ENCODE results near the gene NFATC1. TPM values are rescaled to one million over a fixed set of nuclear protein-coding genes. Genes with fewer than 3 reads are reported as not detected.

The NFATC1 gene
- total and polyA plus RNA-seq, 4 donors, result 4.6 to 8.0 (median 6.8) TPM

DNA sequence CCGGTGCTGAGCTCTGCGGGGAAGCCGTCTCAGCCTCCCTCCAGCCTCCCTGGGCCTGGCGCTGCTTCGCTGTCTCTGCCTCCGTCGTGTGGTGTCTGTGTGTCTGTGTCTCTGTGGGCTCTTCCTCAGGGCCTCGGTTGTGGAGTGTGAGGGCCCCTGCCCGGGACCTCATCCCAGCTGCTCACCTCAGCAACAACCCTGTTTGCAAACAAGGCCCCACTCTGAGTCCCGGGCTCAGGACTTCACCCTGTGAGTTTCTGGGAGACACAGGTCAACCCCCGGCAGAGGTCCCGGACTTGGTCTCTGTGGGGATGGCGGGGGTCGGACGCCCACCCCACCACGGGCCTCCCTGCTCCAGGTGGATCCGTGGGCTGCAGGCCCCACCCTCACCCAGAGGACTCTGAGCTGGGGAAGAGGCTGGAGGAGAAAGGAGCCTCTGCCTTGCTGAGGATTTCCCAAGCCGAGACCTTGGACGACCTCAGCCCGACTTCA lies 156.5 kb downstream of the NFATC1 start:
- Histone ChIP-seq H3K4me1 (ENCODE audit: control insufficient read depth, insufficient read depth, low read length) (peaks cover 27% of the 10 kb centered on the region), H3K36me3 (ENCODE audit: control insufficient read depth, insufficient read depth, low read length) (peaks cover 3% of the 10 kb centered on the region), H3K9me3 (ENCODE audit: control insufficient read depth, insufficient read depth, low read length) (no peaks in the 10 kb centered on the region), H3K27ac (ENCODE audit: low read depth, low read length) (no peak overlapping the region), H3K27me3 (ENCODE audit: control insufficient read depth, insufficient read depth, low read length) (no peaks in the 10 kb centered on the region), H3K4me3 (ENCODE audit: low read depth, low read length) (no peak overlapping the region)
- no peak for DNase-seq (ENCODE audit: low read depth in 4 of 6, low spot score in 6 of 6)
- 85% methylated on average over 5 of the region's 20 CpGs for WGBS (ENCODE audit: insufficient coverage)

DNA sequence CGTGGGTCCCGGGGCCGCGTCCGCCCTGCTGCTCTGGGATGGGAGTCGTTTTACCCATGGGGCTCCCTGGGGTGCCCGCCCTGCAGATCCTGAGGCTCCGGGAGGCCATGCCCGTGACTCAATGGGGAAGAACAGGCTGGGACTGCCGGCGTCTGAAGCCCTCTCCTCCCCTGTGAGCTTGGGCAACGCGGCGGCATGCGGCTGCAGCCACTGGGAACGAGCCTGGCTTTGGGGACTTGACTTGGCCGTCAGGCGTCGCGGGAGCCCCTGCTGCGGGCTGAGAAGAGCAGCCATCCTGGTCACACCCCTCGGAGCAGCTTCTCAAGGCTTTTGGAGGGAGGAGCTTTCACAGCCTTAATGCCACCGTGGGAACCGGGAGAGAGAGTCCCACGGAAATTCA lies 157.0 kb downstream of the NFATC1 start:
- Histone ChIP-seq H3K27ac (ENCODE audit: low read depth, low read length) (no peak overlapping the region), H3K27me3 (ENCODE audit: control insufficient read depth, insufficient read depth, low read length) (no peaks in the 10 kb centered on the region), H3K9me3 (ENCODE audit: control insufficient read depth, insufficient read depth, low read length) (no peaks in the 10 kb centered on the region), H3K4me3 (ENCODE audit: low read depth, low read length) (no peak overlapping the region), H3K4me1 (ENCODE audit: control insufficient read depth, insufficient read depth, low read length) (peaks cover 22% of the 10 kb centered on the region), H3K36me3 (ENCODE audit: control insufficient read depth, insufficient read depth, low read length) (peaks cover 3% of the 10 kb centered on the region)
- no peak for DNase-seq (ENCODE audit: low read depth in 4 of 6, low spot score in 6 of 6)
- WGBS (ENCODE audit: insufficient coverage), result 82% methylated on average over 24 of the region's 25 CpGs

GRCh38 chr18:79553154-79553553 lies 157.4 kb downstream of the NFATC1 start:
- Histone ChIP-seq H3K4me1 (ENCODE audit: control insufficient read depth, insufficient read depth, low read length) (peaks cover 17% of the 10 kb centered on the region), H3K27me3 (ENCODE audit: control insufficient read depth, insufficient read depth, low read length) (no peaks in the 10 kb centered on the region), H3K36me3 (ENCODE audit: control insufficient read depth, insufficient read depth, low read length) (no peaks in the 10 kb centered on the region), H3K27ac (ENCODE audit: low read depth, low read length) (no peak overlapping the region), H3K9me3 (ENCODE audit: control insufficient read depth, insufficient read depth, low read length) (no peaks in the 10 kb centered on the region), H3K4me3 (ENCODE audit: low read depth, low read length) (no peak overlapping the region)
- DNase-seq (ENCODE audit: low read depth in 4 of 6, low spot score in 6 of 6), result no peak
- WGBS (ENCODE audit: insufficient coverage), result 95% methylated on average over 24 of the region's 24 CpGs

- no peak overlapping the region for H3K4me3 ChIP-seq (ENCODE audit: low read depth, low read length)
- 93% methylated on average over 25 of the region's 25 CpGs for WGBS (ENCODE audit: insufficient coverage)
- H3K9me3 ChIP-seq (ENCODE audit: control insufficient read depth, insufficient read depth, low read length), result no peaks in the 10 kb centered on the region
- H3K4me1 ChIP-seq (ENCODE audit: control insufficient read depth, insufficient read depth, low read length), result peaks cover 12% of the 10 kb centered on the region
- H3K36me3 ChIP-seq (ENCODE audit: control insufficient read depth, insufficient read depth, low read length), result no peaks in the 10 kb centered on the region
- no peak for DNase-seq (ENCODE audit: low read depth in 4 of 6, low spot score in 6 of 6)
- H3K27me3 ChIP-seq (ENCODE audit: control insufficient read depth, insufficient read depth, low read length), result no peaks in the 10 kb centered on the region
- H3K27ac ChIP-seq (ENCODE audit: low read depth, low read length), result no peak overlapping the region
Observed at GRCh38 chr18:79553696-79554095, 158.0 kb downstream of the NFATC1 start.

- DNase-seq (ENCODE audit: low read depth in 4 of 6, low spot score in 6 of 6), result no peak
- Histone ChIP-seq H3K4me3 (ENCODE audit: low read depth, low read length) (no peak overlapping the region), H3K4me1 (ENCODE audit: control insufficient read depth, insufficient read depth, low read length) (peaks cover 6% of the 10 kb centered on the region), H3K36me3 (ENCODE audit: control insufficient read depth, insufficient read depth, low read length) (no peaks in the 10 kb centered on the region), H3K9me3 (ENCODE audit: control insufficient read depth, insufficient read depth, low read length) (no peaks in the 10 kb centered on the region), H3K27me3 (ENCODE audit: control insufficient read depth, insufficient read depth, low read length) (no peaks in the 10 kb centered on the region), H3K27ac (ENCODE audit: low read depth, low read length) (no peak overlapping the region)
- WGBS (ENCODE audit: insufficient coverage), result 96% methylated on average over 13 of the region's 13 CpGs
Observed at GRCh38 chr18:79554321-79554720, 158.6 kb downstream of the NFATC1 start.

- no peak overlapping the region for H3K4me3 ChIP-seq (ENCODE audit: low read depth, low read length)
- no peaks in the 10 kb centered on the region for H3K36me3 ChIP-seq (ENCODE audit: control insufficient read depth, insufficient read depth, low read length)
- H3K9me3 ChIP-seq (ENCODE audit: control insufficient read depth, insufficient read depth, low read length), result no peaks in the 10 kb centered on the region
- no peak for DNase-seq (ENCODE audit: low read depth in 4 of 6, low spot score in 6 of 6)
- H3K27ac ChIP-seq (ENCODE audit: low read depth, low read length), result no peak overlapping the region
- peaks cover 6% of the 10 kb centered on the region for H3K4me1 ChIP-seq (ENCODE audit: control insufficient read depth, insufficient read depth, low read length)
- no peaks in the 10 kb centered on the region for H3K27me3 ChIP-seq (ENCODE audit: control insufficient read depth, insufficient read depth, low read length)
- WGBS (ENCODE audit: insufficient coverage), result 79% methylated on average over 20 of the region's 30 CpGs
Observed at GRCh38 chr18:79554945-79555645, 159.4 kb downstream of the NFATC1 start.

DNA sequence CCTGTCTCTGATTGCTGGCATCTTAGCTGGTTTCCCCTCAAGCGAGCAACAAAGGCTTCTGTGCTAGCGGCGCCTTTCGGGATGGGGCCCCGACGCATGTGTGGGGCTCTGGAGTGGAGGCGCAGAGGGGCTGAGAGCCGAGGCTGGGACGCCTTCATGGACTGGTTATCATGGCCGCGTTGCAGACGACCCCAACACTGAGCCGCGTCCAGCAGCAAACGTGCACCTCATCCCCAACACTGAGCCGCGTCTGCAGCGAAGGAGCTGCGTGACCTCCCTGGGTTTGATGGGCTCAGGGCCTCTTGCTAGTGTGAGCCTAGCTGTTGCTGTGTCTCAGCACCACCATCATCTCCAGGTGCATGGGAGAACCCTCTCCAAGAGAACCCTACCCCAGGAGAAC lies 160.2 kb downstream of the NFATC1 start:
- no peak for DNase-seq (ENCODE audit: low read depth in 4 of 6, low spot score in 6 of 6)
- WGBS (ENCODE audit: insufficient coverage), result 91% methylated on average over 19 of the region's 19 CpGs
- Histone ChIP-seq H3K4me3 (ENCODE audit: low read depth, low read length) (no peak overlapping the region), H3K27ac (ENCODE audit: low read depth, low read length) (no peak overlapping the region), H3K36me3 (ENCODE audit: control insufficient read depth, insufficient read depth, low read length) (no peaks in the 10 kb centered on the region), H3K9me3 (ENCODE audit: control insufficient read depth, insufficient read depth, low read length) (no peaks in the 10 kb centered on the region), H3K27me3 (ENCODE audit: control insufficient read depth, insufficient read depth, low read length) (no peaks in the 10 kb centered on the region), H3K4me1 (ENCODE audit: control insufficient read depth, insufficient read depth, low read length) (peaks cover 6% of the 10 kb centered on the region)

DNA sequence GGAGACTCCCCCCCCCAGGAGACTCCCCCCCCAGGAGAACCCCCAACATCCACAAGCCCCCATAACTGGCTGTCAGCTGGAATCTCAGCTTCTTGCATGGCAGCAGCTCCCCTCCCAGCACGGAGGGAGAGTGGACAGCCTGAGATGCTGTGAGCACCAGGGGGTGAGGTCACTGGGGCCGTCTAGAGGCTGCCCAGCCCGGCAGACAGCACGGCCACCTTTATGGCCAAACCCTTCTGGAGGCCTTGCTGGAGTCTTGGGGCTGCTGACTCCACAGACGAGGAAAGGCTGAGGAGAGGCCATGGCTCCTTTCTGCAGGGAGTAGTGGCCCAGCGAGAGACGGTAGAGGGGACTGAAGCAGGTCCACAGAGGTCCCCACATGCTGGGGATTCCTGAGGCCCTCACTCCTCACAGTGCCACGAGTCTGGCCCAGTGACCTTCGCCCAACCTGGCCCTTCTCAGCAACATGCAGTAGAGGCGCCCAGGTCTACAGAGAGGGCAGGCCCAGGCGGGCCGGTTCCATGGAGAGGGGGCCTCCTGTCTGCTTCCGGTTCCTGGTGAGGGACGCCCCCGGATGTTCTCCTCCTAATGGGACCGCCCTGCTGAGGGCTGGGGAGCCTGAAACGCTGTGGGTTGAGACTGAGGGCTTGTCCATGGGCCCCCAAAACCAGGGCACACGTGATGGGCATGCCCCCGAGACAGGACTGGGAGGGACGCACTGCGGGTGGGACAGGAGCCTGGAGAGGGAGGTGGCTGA lies 161.3 kb downstream of the NFATC1 start:
- 79% methylated on average over 21 of the region's 21 CpGs for WGBS (ENCODE audit: insufficient coverage)
- no peak overlapping the region for H3K4me3 ChIP-seq (ENCODE audit: low read depth, low read length)
- H3K36me3 ChIP-seq (ENCODE audit: control insufficient read depth, insufficient read depth, low read length), result no peaks in the 10 kb centered on the region
- no peak for DNase-seq (ENCODE audit: low read depth in 4 of 6, low spot score in 6 of 6)
- H3K9me3 ChIP-seq (ENCODE audit: control insufficient read depth, insufficient read depth, low read length), result no peaks in the 10 kb centered on the region
- peaks cover 6% of the 10 kb centered on the region for H3K4me1 ChIP-seq (ENCODE audit: control insufficient read depth, insufficient read depth, low read length)
- no peaks in the 10 kb centered on the region for H3K27me3 ChIP-seq (ENCODE audit: control insufficient read depth, insufficient read depth, low read length)
- no peak overlapping the region for H3K27ac ChIP-seq (ENCODE audit: low read depth, low read length)

GRCh38 chr18:79558196-79558932 lies 162.6 kb downstream of the NFATC1 start:
- WGBS (ENCODE audit: insufficient coverage), result 87% methylated on average over 23 of the region's 25 CpGs
- H3K4me1 ChIP-seq (ENCODE audit: control insufficient read depth, insufficient read depth, low read length), result peaks cover 6% of the 10 kb centered on the region
- H3K27ac ChIP-seq (ENCODE audit: low read depth, low read length), result no peak overlapping the region
- H3K36me3 ChIP-seq (ENCODE audit: control insufficient read depth, insufficient read depth, low read length), result no peaks in the 10 kb centered on the region
- no peaks in the 10 kb centered on the region for H3K27me3 ChIP-seq (ENCODE audit: control insufficient read depth, insufficient read depth, low read length)
- H3K9me3 ChIP-seq (ENCODE audit: control insufficient read depth, insufficient read depth, low read length), result no peaks in the 10 kb centered on the region
- H3K4me3 ChIP-seq (ENCODE audit: low read depth, low read length), result no peak overlapping the region
- no peak for DNase-seq (ENCODE audit: low read depth in 4 of 6, low spot score in 6 of 6)

All from spinal cord (tissue), 10 donors.